ENCODE data around the gene AAK1. TPM values are rescaled to one million over a fixed set of nuclear protein-coding genes. Genes with fewer than 3 reads are reported as not detected.

Gene AAK1
- total RNA-seq: 30.3 and 38.6 TPM in 2 replicates

GRCh38 chr2:69643602-69644505, at the start of gene AAK1:
Gene AAK1 (minus strand): TSS chr2:69643739. CDS start chr2:69643040, 699 bp downstream.

GRCh38 chr2:69436938-69437750, 206.4 kb downstream of the AAK1 start, which contains the start of gene NFU1:
Gene NFU1 (minus strand): TSS chr2:69437435. CDS start chr2:69437422, 13 bp downstream.

Other genes starting within 250 kb of the AAK1 start
- gene NFU1, start 206.3 kb downstream of the AAK1 start, total RNA-seq: 31.5 and 42.0 TPM in 2 replicates
- gene ANXA4, start 98.4 kb upstream of the AAK1 start, total RNA-seq: 26.7 and 33.1 TPM in 2 replicates
- 7.0 and 7.9 TPM in 2 replicates for gene GMCL1, start 185.9 kb upstream of the AAK1 start, total RNA-seq

Measured in epithelial cell of alveolus of lung (primary cell).